ENCODE measurements around the gene CCR9.

DNA sequence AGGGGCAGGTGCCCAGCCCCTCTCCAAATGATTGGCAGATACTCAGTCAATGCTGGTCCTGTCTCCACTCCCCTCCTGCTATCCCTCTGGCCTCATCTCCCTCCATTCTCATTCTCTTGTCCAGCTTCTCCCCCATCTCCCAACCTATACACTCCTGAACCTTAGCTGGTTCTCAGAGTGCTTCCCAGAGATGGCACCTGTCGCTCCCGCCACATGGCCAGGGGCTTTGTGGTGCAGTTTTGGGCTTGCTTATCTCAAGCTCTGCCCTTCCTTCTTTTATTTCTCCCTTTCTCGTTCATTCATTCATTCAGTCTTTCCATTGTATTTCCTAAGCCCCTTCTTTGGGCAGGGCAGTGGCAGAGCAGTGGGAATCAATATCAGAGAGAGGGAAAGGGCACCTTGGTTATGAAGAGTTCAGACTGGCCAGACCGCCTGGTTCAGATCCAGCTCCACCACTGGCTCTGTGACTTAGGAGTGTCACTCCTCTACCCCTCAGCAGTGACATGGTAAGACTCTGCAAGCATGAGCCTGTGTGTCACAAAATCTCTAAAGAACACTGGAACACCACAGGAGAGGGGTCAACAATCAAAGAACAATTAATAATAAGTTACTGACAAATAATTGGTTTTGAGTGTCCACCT, 36.7 kb downstream of the CCR9 start:
- no peak for TF ChIP-seq RAD21 (IDR thresholded peaks at IDR 0.05; ENCODE audit: low read depth)
- TF ChIP-seq EP300 (IDR thresholded peaks at IDR 0.05; ENCODE audit: borderline replicate concordance): no peak
- TF ChIP-seq CEBPB (IDR thresholded peaks at IDR 0.05): no peak
- no peak for TF ChIP-seq ZBTB7A (IDR thresholded peaks at IDR 0.05; ENCODE audit: low read depth)
- TF ChIP-seq REST (IDR thresholded peaks at IDR 0.05; ENCODE audit: low read depth): no peak
- no peak for TF ChIP-seq CREB1 (IDR thresholded peaks at IDR 0.05; ENCODE audit: low read depth)
- TF ChIP-seq YY1 (IDR thresholded peaks at IDR 0.05; ENCODE audit: low read depth): no peak
- TF ChIP-seq MAX (IDR thresholded peaks at IDR 0.05): no peak
- TF ChIP-seq TAF1 (IDR thresholded peaks at IDR 0.05; ENCODE audit: low read depth): no peak
- TF ChIP-seq EGR1 (IDR thresholded peaks at IDR 0.05): no peak
